ENCODE results near the gene PPIE.

Gene PPIE

DNA sequence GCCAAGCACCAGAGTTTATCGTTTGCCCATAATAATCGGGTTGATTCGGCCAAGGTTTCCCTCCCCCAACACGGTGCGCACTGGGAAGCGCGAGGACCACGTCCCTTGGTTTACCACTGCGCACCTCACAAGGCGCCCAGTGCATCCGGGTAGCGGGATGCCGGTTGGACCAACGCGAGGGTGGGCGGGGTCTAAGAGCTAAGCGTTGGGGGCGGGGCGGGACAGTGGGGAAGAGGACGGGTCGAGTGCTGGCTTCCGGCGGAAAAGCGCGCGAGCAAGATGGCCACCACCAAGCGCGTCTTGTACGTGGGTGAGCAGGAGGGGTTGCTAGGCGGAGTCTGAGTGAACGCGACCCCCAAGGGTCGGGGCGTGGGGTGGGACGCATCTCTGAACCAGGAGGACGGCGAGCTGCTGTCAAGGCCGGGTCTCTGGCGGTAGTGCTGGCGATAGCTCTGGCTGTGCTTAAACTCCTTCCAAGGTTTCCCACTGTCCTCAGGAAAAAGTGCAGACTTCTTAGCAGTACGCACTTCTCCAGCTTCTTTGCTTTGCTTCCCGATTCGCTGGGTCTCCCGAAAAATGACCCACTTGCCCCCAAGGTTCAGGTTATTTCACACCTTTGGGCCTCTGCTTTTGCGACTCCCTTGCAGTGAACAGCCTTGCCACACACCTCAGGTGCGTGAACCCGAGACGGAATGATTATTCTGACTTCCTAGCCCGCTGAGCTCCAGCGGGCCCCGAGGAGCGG is at the start of gene PPIE:
PPIE (plus strand) TSS at position 261 of the 745 bp plus-strand sequence; CDS start at position 280, 19 bp downstream.
- in situ Hi-C loops (cut with HindIII; ENCODE audit: low sequenced_read_pairs) = loop anchor here (10.0 kb wide), 2 partner anchors 56 to 196 kb away; no protein-coding TSS in a partner anchor

DNA sequence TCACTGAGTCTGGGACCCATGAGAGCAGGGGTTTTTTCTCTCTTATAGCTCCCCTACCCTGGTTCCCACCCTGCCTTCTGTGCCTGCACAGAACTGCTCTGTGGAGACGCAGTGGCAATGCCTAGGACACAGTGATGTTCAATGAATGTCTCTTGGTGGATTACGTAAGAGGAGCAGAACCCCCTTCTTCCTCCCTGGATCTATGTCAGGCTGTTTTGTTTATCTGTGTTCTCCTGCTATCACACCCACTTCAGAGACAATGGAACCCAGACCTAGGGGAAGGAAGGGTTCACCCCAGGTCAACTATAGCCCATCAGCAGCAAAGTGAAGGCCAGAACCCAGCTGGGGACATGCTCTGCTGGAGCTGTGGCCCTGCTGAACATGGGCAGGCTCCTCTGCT is 49.5 kb upstream of the PPIE start:
- in situ Hi-C loops (cut with HindIII; ENCODE audit: low sequenced_read_pairs) = no loop called here

DNA sequence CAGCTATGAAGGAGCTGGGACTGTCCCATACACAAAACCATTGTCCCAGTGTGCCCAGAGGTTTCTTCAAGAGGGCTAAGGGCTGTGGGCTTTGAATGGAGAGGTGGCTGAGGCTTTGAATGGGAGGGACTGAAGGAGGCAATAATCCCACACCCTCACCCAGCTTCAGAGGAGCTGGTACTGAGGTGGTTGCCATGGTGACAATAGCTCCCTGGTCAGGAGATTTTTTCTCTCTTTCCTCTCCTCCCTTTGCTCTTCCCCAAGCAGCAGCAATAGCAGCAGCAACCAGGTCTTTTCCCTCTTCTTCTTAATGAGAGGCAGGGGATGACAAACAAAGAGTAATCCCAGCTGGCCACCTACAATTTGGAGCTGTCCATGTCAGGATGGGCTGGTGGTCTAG is 49.0 kb upstream of the PPIE start:
- in situ Hi-C loops (cut with HindIII; ENCODE audit: low sequenced_read_pairs) = no loop called here

- in situ Hi-C loops (cut with HindIII; ENCODE audit: low sequenced_read_pairs) = no loop called here
Measured at GRCh38 chr1:39690225-39690624, 48.5 kb upstream of the PPIE start.

- in situ Hi-C loops (cut with HindIII; ENCODE audit: low sequenced_read_pairs) = no loop called here
Measured at GRCh38 chr1:39690794-39691382, 47.8 kb upstream of the PPIE start.

DNA sequence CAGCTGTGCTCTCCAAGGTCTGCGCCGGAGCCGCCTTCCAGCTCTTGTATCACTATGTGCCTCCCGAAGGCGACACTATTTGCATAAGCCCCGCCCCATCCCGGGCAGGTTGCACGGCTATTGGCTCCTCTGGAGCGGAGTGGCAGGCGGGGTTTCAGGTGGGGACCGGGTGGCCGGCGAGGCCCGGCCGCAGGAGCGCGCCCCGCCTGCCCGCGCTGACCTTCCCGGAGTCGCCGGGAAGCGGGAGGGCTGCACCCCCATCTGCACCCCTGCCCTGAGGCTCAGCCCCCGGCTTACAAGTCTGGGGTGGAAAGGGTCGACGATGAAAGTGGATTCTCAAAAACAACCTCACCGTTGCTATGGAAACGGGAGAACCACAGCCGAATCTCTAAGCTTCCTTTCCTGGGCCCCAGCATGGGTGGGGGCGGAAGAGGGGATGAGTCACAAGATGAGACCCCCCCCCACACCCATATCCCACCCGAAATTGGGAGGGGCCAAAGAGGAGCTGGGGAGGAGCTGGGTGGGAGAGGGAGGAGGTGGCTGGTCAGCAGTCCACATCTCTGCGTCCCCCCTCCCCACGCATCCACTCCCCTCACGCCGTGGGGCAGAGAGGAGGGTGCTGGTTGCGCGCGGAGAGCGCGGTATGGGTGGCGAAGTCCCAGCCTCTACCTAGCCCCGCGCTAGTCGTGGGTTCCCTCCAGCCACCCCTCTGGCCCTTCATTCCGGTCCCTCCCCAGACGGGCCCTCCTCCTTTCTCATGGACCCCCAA is 47.1 kb upstream of the PPIE start, which contains the start of gene HPCAL4:
HPCAL4 (minus strand) TSS at position 51 of the 769 bp plus-strand sequence. CDS start 6,830 bp downstream, outside the sequence.
- in situ Hi-C loops (cut with HindIII; ENCODE audit: low sequenced_read_pairs) = no loop called here

DNA sequence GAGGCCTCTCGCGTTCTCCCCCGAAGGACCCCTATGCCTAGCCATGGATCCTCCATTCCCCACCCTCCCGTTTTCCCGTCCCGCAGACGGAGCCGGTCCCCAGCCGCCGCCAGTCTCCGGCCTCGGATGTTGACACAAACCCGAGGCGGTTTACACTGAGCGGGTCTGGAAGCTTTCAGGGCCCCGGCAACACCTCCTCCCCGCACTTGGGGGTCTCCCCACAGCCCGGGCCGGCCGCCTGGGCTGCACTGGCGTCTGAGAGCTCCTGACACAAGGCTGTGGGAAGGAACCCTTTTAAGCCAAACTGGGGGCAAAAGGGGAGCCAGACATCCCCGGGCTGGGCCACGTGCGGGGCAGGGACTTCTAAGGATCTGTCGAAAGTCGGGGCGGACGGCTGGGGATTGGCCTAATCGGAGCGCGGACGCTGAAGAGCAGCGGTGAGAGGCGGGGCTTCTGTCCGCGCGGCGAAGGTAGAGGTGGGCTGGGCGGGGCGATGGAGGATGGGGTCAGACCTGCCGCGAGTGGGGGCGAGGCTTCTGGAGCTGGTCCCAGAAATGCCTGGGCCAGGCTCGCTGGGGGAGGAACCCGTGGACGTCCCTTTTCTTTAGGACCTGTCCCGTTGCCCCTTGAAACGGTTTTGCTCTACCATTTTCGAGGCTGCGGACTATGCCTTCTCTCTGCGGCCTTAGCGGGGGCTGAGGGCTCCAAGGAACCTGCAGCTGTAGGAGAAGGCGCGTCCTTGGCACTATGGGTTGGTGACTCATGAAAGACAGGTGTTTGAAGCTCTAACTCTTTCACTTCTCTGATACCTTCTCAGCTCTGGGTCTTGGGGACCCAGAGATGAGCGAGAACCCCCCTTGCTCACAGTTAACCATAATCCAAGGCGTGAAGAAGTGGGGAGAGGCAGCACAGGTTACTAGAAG is 46.3 kb upstream of the PPIE start:
- in situ Hi-C loops (cut with HindIII; ENCODE audit: low sequenced_read_pairs) = no loop called here

GRCh38 chr1:39694026-39694425 is 44.7 kb upstream of the PPIE start:
- in situ Hi-C loops (cut with HindIII; ENCODE audit: low sequenced_read_pairs) = no loop called here

DNA sequence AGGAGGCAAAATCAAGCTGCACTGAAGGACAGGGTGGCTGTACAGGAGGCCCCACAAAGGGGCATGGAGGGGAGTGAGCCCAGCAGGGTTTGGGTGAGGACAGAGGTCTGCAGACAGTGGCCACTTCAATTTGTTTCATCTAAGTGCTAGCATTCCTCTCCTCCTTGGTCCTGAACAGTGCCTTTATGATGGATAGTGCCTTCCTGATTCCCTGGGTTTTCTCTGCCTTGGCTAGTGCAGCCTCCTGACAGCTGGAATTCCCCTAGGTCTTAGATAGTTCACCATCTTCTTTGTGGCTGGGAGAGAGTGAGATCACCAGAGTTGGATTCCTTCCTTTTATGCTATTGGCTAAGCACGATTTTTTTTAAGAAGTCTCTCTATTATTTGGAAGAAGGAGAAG is 43.7 kb upstream of the PPIE start:
- in situ Hi-C loops (cut with HindIII; ENCODE audit: low sequenced_read_pairs) = no loop called here

GRCh38 chr1:39696448-39696847 is 42.2 kb upstream of the PPIE start:
- in situ Hi-C loops (cut with HindIII; ENCODE audit: low sequenced_read_pairs) = no loop called here

GRCh38 chr1:39698568-39698967 is 40.1 kb upstream of the PPIE start:
- in situ Hi-C loops (cut with HindIII; ENCODE audit: low sequenced_read_pairs) = no loop called here

GRCh38 chr1:39699419-39699818 is 39.3 kb upstream of the PPIE start:
- in situ Hi-C loops (cut with HindIII; ENCODE audit: low sequenced_read_pairs) = no loop called here

- in situ Hi-C loops (cut with HindIII; ENCODE audit: low sequenced_read_pairs) = no loop called here
Measured at GRCh38 chr1:39700348-39700747, 38.3 kb upstream of the PPIE start.

DNA sequence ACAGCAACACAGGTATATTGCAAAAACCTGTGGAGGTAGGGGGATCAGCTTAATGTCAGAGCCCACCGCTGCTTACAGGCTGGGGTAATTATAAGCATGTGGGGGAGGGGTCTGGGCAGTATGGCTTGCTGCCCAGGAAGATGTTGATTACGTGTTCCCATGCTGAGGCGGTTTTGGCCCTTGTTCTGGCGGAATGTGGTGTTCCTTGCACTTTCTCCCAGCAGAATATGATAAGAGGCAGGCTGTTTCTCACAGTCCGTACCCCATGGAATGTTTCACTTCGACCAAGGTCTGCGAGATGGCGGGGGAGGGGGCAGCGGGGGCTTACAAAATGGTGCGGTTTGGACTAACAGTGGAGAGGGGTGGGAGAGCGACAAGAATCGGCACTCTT is 37.6 kb upstream of the PPIE start:
- in situ Hi-C loops (cut with HindIII; ENCODE audit: low sequenced_read_pairs) = no loop called here

DNA sequence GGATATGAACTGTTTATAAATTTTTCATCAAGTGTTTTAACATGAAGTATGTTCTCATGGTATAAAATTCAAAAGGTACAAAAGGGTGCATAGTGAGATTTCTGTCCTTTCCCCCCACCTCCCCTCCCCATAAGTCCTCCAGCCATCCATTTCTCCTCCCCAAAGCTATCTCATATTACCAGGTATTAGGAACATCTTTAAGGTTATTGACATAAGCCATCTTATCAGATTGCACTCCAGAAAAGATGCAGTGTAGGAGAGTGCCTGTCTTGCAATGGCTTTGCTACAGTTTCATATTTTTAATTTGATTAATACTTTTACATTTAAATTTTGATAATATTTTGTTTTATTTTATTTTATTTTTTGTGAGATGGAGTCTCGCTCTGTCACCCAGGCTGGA is 33.9 kb upstream of the PPIE start:
- in situ Hi-C loops (cut with HindIII; ENCODE audit: low sequenced_read_pairs) = no loop called here

- in situ Hi-C loops (cut with HindIII; ENCODE audit: low sequenced_read_pairs) = no loop called here
Measured at GRCh38 chr1:39707506-39707905, 31.2 kb upstream of the PPIE start.

DNA sequence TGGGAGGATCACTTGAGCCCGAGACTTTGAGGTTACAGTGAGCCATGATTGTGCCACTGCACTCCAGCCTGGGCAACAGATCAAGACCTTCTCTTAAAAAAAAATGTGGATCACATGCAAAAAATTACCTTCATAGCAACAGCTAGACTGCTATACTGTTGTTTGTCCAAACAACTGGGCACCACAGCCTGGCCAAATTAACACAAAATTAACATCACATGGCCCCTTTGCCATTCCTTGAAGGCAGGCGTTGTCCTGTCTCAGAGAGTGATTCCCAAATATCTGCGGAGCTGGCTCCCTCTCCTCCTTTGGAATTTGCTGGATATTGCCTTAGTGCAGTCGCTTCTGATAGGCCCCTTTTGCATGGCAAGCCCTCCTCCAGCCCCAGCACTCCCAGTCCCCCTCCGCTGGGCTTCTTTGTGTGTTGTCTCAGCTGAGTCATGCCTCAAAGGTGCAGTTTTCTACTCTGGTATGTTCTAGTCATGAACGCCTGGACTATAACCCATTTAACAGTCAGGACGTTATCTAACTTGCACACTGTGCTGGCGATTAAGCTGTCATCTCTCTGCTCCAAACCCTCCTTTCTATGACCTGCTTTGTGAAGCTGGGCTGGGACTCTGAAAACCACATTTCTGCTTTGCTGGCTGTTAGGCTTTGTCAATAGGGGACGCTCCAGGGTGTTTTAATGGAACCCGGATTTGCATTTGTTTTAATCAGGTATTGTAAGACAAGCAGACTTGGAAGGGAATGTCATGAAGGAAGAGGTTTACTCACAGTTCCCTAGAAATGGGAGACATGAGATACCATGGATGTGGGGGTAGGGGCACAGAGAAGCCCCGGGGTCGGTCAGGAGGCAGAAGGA is 27.3 kb upstream of the PPIE start:
- in situ Hi-C loops (cut with HindIII; ENCODE audit: low sequenced_read_pairs) = no loop called here

DNA sequence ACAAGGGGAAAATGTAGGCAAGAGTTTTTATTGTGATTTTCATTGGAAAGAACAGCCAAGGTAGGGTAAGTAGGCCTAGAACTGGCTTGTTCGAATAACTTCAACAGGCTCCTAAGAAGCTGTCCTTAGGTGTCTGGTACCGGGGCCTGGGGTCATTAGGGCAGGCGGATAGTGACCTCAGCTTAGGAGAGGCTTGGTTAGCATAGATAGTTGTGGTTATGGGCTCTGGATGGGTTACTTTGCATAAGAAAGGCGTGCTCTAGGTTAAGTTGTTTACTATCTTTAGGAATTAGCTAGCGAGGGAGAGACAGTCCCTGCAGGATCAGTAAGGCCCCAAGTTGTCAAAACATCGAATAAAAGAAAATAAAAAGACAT is 26.7 kb upstream of the PPIE start:
- in situ Hi-C loops (cut with HindIII; ENCODE audit: low sequenced_read_pairs) = no loop called here

- in situ Hi-C loops (cut with HindIII; ENCODE audit: low sequenced_read_pairs) = no loop called here
Measured at GRCh38 chr1:39713557-39713956, 25.1 kb upstream of the PPIE start.

GRCh38 chr1:39717809-39718208 is 20.9 kb upstream of the PPIE start:
- in situ Hi-C loops (cut with HindIII; ENCODE audit: low sequenced_read_pairs) = loop anchor here (5.0 kb wide), 1 partner anchor 106 kb away; no protein-coding TSS in a partner anchor

Data from endothelial cell of hepatic sinusoid (primary cell).